Kidney glomerular epithelial cell (primary cell): Measurements from ENCODE around the gene ETNPPL.

Source experiments
- DNase-seq: peaks from one replicate; lab custom pipeline; 2025; lab: John Stamatoyannopoulos, UW

Gene ETNPPL

DNA sequence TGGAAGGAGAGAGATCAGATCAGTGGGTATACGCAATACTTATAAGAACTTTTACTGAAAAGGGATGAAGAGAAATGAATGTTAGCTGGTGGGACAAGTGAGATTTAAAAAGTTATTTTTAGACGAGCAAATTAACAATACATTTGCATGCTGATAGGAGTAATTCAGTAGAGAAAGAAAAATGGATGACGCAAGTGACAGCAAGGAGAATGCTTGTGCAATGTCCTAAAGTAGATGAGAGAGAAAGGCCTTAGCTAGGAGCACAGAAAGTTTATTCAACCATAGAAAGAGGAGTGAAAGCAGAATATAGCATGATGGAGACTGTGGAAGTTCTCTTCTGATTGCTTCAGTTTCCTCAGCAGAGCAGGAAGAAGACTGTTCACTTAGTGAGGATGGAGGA lies 66.7 kb downstream of the ETNPPL start:
- no peak for DNase-seq

- DNase-seq: no peak
Measured at GRCh38 chr4:108695062-108695461, 67.8 kb downstream of the ETNPPL start.

GRCh38 chr4:108694423-108694822 lies 68.4 kb downstream of the ETNPPL start:
- no peak for DNase-seq

DNA sequence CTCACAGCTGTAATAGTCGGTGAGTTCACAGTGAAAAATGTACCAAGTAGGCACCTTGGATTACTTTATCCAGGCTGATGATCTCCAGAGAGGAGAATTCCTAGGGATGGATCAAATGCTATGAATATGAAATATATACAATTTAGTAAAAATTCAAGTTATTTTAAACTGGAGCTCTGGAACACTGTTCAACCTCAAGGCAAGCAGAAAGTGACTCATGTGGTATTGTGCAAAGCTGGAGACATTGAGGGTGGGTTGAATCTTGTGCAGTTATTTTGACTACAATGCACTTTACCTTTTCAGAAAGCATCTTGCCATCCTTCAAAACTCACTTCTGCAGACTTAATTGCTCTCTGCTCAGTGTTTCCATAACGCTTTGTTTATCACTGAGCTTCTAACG lies 69.0 kb downstream of the ETNPPL start:
- DNase-seq: no peak

DNA sequence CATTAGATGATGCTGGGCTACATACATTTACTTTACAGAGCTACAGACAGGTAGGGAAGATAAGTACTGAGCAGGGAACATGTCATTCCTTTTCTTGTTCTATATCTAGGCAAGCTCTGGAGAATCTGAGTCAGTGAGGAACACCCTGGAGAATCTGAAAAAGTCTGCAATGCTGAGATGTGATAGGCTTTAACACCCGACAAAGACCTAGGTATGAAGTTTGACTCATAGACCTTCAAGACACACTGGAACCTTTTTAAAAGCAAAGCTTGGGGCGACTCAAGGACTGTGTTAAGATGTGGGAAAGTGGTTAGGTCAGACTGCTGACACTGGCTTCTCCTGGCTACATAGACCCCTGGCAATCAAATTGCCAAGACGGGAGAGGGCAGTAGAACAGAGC lies 69.6 kb downstream of the ETNPPL start:
- no peak for DNase-seq
